GM19395 (cell line): ENCODE measurements around the gene CELF6.
"Not testable (repeated sequence)": the region's sequence is repeated elsewhere in the genome, so short reads cannot be mapped to it uniquely, and the experiment has no call there.

Source experiments
- ATAC-seq: cut with Tn5 transposase; IDR thresholded peaks from one replicate; pipeline ENCODE4 v1.9.1; 2021; ENCODE audit warnings: mild to moderate bottlenecking, moderate library complexity; ENCODE audit not compliant: unreplicated experiment

CELF6 gene

DNA sequence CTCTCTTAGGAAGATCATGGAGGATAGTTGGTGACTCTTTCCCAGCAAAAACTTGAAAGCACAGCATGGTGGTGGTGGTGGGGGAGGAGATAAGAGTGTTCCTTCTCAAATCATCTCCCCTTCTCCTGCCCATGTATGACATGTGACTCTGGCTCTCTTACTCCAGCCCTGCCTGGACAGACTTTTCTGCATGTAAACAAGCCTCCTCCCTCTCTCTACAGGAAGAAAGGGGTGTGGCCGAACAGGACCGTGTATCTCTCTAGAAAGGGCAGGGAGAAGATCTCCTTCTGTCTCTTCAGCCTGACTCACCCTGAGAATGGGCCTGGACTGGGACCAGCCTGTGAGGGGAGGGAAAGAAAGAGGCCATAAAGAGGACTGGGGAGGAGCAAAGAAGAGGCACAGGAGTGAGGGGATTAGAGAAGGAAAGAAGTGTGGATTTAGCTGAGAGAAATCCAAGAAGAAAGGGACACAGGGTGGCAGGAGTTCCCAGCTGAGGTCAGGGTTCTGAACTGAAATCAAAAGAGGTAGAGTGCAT lies 1.5 kb downstream of the CELF6 start:
- no peak for ATAC-seq

DNA sequence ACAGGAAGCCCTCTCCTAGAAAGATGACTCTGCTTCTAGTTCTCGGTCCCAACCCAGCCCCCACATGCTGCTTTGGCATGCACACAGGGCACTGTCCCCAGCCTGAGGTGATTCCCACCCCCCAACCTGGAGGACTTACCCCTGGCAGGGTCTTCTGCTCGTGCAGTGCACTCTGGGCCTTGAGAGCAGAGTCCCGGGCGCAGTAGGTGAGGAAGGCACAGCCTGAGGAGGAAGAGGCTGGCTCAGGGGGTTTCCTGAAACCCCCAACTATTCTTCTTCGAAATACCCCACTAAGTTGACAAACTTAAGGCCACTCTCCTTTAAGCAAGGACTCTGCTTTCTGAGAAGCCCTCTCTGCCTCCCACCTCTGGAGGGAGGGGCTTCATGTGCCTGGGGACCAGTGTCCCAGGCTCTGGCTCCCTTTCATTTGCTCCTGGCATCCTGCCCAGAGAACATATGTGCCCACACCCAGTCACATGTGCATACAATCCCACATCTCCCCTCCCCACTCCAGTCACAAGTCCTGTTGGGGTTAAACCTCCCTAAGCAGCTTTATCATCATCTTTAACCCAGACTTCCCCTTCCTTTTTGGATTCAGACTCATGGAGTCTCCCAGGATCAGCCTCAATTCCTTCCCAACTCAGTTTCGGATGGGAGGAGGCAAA lies 4.1 kb downstream of the CELF6 start:
- ATAC-seq: no peak

DNA sequence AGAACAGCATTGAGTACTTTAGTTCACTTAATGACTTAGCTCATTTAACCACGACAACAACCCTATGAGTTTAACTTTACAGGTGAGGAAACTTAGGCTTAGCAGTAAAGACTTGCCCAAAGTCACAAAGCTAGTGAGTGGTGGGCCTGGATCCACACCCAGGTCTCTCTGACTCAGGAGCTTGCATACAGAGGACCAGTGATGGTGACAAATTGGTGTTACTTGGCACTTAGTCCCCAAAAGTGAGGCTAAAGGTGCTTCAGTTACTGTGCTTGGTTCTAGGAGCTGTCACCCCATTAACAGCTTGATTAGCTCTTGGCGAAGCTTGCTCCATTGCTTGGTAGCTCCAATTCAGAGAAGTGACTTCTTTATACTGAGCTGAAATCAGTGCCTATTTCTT lies 6.1 kb downstream of the CELF6 start:
- no peak for ATAC-seq

DNA sequence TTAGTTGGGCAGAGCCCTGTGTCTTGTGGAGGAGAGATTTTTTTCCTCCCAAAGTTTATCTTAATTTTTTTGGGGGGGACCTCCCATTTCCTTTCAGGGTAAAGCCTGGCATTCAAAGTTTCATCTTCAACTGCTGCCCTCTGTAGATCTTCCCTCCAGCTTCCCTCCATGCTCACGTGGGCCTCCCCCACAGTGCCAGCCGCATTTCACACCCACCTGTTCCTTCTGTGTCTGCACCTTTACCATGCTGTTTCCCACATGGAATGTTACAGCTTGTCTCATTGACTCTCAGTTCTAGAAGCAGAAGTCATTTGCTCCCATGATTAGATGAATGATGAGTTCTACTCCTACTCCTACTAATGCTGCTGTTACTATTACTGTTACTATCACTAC lies 6.5 kb downstream of the CELF6 start:
- no peak for ATAC-seq

DNA sequence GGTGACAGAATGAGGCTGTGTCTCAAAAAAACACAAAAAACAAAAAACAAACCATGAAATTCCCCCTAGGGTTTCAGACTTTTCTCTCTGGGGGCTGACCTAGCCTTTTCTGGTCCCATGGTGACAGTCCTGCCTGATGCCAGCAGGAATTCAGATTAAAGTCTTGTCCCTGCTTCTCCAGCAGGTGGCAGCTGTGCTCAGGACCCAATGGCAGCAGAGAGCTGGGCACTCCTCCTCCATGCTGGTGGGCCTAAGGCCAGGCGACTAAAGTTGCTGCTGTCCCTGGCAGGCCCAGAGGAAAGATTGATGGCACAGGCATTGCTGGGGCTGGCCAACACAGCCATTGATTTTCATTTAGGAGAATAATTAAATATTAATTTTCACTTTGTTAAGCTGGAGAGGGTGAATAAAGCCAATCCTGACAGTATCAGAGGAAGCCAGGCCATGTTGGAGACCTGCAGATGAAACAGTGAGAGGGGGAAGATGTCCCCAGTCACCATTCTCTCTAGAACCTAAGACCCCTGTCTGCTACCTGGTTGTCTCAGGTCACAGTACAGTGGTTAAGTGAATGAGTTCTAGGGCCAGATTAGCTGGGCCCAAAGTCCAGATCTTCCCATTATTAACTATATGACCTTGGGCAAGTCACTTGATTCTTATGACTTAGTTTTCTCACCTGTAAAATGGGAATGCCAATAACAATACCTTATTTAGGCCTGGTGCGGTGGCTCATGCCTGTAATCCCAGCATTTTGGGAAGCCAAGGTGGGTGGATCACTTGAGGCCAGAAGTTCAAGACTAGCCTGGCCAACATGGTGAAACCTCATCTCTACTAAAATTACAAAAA lies 7.1 kb downstream of the CELF6 start:
- peak; percentile 60 for ATAC-seq

DNA sequence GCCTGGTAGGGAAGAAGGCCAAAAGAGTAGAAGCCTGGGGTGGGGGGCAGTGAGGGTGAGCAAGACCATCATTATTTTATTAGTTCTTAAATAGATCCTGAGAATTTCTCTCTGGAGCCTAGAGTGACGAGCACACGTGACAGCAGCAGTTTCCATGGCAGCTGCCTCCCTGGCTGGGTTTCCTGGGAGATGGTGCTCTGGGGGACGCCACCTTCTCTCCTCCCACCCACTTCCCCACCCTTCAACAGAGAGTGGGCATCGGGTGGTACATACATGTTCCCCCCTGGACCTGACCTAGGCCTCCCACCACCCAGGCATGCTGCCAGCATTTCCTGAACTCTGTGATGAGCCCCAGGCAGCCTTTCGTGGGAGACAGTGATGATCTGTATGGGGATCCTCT lies 12.9 kb downstream of the CELF6 start:
- ATAC-seq: no peak

DNA sequence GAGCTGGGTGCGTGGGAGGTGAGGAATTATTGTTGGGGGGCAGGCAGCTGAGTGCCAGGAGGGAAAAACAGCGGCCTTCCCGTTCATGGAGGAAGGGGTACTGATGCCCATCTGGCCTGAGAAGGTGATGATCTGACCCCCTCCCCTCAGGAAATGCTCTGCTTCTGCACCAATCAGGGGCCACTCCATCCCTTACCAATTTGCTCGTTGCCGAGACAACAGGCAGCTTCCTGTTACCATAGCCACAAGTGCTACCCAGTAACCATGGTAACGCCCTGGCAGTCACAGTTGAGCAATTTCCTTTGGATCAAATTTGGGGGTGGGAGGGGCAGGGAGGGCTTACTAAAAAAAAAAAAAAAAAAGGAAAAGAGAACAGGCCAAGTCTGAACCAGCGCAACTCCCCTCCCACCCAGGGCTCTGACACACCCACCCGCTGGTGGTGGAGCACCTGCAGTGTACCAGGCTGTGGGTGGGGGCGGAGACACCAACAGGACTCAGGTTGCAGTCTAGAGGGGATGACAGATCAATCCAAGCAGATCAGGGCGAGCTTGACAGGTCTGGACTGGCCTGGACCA lies 13.7 kb downstream of the CELF6 start:
- no peak for ATAC-seq

DNA sequence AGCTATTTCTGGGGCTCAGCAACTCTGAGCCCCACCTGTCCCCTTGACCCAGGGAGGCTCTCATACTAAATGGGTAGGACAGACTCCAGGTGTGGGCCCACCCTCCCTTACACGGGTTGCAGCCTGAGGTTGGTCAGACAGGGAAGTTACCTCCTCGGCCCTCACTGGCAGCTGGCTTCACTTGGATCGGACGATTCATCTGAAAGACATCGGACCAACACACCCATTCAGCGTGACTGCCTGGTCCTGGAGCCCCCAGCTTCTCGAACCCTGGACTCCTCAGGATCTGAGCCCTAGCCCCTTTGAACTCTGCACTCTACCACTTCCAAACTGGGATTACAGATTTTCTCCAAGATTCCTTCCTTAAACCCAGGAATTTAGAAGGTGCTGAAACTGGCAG lies 15.4 kb downstream of the CELF6 start:
- no peak for ATAC-seq

DNA sequence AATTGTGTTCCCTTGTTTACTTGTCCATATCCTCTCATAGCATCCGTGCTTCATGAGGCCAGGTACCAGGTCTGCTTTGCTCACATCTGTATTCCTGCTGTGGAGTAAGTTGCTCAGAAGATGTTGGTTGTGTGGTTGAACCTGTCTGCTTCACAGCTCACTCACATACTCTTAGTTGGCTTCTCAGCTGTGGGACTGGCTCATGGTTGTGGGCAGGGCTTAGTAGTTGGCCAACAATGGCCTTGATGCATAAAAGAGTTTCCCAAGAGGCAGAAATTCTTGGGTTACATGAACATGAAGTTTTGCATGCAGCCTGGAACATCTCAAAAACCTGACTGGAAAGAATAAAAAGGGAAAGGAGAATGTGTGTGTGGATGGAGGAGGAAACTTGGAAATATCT lies 17.0 kb downstream of the CELF6 start:
- ATAC-seq: no peak

DNA sequence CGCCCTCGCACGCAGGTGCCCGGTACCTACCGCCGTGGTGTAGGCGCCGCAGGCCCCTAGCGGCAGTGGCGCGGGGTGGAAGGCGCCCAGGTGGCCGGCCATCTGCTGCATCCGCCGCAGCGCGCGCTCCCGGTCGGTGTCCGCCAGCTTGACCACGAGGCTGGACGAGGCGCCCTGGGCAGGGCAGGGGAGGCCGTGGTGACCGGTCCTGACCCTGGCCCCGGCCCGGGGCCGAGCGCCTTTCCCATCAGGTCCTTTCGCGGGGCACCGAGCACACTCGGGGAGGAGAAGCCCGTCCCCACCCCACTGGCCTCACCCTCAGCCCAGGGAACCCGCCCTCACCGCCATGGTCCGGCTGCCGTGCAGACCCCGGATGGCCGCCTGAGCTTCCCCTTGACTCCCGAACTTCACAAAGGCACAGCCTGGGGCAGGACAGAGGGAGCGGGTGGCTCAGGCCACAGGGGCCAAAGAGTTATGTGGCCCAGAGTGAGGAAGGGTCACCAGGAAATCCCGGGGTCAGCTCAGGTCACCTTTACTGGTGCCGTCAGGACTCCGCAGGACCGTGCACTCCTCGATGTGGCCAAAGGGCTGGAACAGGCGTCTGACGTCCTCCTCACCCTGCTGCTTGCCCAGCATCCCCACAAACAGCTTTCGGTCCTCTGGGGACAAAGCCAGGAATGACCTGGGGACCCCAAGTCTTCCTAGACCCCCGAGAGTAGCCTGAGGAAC lies 30.2 kb downstream of the CELF6 start:
- ATAC-seq: no peak

DNA sequence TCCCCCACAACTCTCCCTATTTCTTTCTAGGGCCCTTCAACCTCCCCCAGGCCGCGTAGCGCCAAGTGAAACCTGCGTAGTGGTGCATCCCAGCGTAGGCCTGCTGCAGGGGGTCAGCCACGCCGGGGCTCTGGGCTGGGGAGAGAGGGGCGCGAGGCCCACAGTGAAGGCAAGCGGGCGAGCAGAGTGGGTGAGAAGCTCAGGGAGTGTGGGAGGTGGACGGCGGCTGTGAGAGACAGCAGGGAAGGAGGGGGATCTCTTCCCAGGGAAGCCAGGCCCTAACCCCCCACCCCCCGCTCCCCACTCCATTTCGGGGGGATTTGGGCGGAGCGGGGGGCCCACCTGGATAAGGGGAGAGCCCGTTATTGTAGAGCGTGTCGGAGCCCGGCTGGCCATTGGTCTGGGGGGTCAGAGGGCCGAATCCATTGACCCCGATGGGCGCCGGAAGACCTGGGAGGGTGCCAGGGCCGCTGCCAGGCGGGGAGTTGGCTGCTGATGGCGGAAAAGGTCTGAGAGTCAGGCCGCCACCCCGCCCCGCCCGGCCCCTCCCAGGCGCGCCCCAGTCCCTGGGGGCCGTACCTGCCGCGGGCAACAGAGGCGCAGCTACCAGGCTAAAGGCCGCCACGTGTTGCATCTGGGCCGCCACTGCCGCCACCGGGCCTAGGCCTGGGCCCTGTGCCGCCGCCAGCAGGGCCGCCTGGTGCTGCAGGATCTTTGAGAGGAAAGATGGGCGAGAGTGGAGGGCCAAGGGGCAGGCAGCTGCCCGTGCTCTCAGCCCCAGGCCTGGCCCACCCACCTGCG lies 31.0 kb downstream of the CELF6 start:
- ATAC-seq: no peak

DNA sequence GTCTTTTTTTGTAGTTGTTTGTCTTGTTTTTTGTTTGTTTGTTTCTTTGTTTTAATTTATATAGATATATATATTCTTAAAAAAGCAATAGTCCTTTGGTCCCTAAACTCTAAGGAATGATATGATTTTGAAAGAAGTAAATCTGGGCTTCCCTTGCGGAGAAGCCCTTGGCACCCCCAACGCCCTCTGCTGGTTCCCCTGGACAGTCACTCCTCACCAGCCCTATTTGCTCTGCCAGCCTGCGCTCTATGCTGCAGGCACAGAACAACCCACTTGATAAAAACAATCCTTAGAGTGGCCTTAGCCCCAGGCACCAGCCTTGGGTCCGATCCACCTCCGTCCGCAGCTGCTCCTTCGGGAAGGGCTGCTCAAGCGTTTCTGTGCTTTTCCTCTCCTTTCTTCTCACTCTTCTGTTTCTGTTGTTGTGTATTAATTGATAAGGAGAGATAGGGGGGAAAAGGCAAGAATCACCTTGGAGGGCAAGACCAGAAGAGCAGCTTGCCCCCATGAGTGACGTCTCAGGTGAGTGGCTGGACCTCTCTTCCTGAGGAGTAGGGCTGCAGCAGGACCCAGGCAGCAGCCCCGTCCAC lies 33.9 kb downstream of the CELF6 start:
- ATAC-seq: no peak

DNA sequence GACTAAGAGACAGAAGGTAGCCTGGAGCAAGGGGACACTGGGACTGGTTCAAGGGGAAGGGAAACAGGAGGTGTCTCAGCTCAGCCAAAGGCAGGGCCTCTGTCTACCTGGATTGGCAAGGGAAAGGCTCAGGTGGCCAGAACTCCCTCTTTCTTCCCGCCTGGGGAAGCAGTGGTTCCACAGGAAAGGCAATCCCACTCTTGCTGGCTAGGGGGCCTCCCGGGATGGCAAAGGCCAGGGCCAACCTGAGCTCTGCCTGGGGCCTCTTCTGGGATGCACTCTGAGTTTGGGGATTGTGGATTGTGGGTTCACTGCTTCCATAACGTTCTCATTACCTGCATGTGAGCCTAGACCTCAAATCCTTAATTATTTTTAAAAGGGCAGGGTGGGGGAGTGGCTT lies 34.6 kb downstream of the CELF6 start:
- no peak for ATAC-seq

DNA sequence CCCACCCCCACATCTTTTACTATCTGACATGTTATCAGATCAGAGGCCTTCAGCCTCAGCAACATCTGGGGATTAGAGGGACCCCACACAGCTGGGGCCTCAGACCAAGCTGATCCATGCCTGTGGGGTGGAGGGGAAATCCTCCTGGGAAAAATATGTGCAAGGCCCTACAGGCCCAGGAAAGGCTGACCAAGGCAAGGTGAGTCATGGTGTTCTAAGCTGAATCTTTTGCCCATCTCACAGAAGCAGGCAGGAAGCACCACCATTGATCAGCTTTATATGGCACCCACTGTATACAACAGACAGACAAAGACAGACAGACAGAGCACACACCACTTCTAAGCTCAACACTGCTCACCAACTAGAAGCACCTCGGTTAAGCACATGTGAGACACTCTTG lies 35.2 kb downstream of the CELF6 start:
- ATAC-seq: no peak

DNA sequence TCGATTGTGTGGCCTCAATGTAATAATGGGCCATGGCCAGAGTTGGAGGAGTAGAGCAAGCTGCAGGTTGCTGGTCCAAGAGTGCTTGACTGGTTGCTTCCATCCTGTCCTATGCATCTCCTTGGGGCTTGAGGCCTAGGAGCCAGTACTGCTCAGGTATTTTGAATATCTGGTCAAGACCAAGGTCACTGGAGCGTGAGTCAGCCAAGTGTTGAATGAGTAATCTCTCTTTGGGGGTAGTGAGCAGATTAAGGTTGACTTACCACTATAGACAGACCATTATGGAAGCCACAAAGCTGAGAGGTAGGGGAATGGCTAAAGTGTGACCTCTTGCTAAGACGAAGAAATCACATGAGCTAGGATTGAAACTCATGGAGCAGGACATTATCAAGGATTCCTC lies 38.2 kb downstream of the CELF6 start:
- ATAC-seq: no peak

DNA sequence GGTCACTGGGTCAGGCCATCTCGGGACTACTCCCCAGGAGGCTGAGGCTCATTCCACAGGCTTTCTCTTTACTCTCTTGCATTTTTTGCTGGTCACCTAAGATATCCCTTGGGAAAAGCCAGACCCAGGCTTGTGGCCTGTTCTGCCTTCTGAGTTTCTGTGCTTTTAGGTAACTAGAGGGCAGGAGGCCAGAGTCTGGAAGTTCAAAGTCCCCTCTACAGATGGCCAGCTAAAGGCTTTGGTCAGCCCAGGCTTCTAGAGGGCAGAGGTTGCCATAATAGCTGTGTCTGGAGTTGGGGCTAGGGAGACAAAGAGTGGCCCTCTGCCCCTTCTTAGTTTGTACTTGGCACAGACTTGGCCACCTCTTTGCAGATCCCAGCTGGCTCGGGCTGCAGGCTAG lies 39.2 kb downstream of the CELF6 start:
- no peak for ATAC-seq

DNA sequence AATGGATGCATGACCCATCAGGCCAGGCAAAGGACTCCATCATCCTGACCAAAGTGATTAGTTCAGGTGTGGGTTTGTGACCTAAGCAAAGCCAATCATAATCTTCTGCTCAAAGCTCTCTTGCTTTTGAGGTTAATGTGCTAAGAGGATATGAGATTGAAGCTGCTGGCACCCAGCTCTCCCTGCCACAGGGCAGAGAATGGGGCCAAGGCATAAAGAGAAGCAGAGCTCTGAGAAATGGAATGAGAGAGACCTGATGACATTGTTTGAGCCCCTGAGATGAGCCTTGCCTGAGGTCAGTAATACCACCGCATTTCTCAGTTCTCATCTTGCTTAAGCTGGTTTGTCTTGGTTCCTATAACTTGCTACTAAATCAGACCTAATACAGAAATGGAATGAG lies 41.2 kb downstream of the CELF6 start:
- ATAC-seq: no peak

DNA sequence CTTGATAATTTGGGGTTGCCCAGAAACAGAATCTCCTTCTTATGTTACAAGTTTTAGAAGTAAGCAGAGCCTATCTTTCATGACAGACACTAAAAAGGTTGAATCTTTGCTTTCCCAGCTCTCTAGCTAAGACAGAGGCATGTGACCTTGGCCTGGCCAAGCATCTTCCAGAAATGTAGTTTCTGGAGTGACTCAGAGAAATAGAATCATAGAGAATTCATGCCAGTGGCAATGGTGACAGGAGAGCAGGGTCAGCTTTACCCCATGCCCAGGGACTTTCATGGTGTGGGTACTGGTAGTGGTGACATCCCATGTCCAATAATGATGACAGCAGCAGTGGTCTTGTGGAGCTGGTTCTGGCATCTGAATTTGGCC lies 43.6 kb downstream of the CELF6 start:
- ATAC-seq: no peak

DNA sequence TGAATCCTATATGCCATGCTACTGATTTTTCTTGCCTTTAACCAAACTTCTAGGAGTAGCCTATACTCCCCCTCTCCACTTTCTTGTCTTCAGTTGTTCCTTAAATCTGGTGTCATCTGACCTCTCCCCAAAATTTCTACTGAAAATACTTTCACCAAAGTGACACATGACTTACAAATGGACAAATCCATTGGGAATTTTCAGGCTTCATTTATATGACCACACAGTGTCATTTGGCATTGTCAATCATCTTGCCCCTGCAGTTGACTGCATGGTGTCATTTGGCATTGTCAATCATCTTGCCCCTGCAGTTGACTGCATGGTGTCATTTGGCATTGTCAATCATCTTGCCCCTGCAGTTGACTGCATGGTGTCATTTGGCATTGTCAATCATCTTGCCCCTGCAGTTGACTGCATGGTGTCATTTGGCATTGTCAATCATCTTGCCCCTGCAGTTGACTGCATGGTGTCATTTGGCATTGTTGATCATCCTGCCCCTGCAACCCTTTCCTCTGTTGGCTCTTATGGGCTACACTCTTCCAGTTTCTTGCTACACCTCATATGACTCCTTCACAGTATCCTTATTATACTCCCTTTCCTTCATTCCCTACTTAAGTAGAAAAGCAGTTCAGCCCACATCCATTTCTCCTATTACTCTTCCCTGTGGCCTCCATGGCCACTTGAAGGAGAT lies 44.2 kb downstream of the CELF6 start:
- not testable (repeated sequence) for ATAC-seq

DNA sequence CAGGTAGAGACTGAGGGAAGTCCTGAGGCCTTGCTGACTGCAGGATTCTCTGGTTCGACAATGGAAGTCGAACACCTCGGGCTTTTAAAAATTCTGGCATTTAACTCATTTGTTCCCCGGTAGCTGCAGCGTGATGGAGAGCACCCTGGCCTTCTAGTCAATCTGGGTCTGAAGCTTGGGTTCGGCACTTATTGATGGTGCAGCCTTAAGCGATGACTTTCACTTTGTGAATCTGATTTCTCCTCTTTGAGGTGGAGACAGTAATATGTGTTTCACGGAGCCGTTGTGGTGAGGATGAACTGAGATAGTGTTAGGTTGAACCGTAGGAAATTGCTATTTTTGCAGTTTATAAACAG lies 47.0 kb downstream of the CELF6 start:
- no peak for ATAC-seq
